ENCODE results near the gene STEAP1B.

DNA sequence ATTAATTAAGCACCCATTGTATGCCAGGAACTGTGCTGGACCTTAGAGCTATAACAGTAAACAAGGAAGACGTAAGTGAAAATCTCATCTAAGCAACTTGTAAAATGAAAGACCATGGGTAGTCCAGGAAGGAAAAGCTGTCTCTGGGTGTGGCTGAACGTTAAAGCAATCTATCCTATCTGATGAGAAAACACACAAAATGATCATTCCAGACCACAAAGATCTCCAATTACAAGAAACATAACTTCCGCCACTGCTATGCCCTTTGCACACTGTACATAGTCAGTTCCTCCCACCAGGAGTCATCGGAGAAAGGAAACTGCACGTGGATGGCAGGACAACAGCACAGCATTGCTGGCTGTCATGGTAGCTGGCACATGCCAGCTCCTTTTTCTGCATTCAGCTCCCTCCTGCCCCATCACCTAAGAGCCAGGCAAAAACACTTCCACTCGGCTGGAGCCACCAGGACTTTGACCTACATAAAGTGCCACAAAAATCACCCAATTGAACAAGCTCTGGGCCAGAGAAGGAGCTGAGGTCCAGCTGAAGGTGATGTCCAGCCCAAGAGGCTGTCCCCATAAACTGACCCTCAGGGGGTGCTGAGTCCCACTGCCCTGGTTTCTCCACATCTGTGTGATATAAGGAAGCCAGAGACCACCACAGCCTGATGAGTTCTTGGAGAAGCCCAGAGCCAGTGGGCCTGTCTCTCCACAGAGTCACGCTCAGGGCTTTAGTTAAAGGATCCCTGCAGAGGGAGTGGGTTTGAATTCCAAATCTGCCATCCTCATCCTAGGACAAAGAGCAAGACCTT, 56.4 kb downstream of the STEAP1B start:
- TF ChIP-seq, protein P1, sequence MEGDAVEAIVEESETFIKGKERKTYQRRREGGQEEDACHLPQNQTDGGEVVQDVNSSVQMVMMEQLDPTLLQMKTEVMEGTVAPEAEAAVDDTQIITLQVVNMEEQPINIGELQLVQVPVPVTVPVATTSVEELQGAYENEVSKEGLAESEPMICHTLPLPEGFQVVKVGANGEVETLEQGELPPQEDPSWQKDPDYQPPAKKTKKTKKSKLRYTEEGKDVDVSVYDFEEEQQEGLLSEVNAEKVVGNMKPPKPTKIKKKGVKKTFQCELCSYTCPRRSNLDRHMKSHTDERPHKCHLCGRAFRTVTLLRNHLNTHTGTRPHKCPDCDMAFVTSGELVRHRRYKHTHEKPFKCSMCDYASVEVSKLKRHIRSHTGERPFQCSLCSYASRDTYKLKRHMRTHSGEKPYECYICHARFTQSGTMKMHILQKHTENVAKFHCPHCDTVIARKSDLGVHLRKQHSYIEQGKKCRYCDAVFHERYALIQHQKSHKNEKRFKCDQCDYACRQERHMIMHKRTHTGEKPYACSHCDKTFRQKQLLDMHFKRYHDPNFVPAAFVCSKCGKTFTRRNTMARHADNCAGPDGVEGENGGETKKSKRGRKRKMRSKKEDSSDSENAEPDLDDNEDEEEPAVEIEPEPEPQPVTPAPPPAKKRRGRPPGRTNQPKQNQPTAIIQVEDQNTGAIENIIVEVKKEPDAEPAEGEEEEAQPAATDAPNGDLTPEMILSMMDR (IDR thresholded peaks at IDR 0.05 in 2 of 3, conservative IDR thresholded peaks at IDR 0.05 in 1 of 3; ENCODE audit: borderline replicate concordance in 1 of 3, insufficient read depth in 1 of 3, low read depth in 2 of 3, low read length in 2 of 3) = no peak
- TF ChIP-seq RAD21 (IDR thresholded peaks at IDR 0.05; ENCODE audit: low read depth) (no peak), ZNF274 (IDR thresholded peaks at IDR 0.05; ENCODE audit: low read depth, low read length) (no peak), JUND (IDR thresholded peaks at IDR 0.05) (no peak)

Measured in HCT116 (cell line).